Stimulated activated naive B cell treated with anti-CD40 and anti-IgM and Interleukin-4, amounts not matched to agents 10 μg/mL and 1 μg/mL and 100 μg/mL, for 72 hours (primary cell): Measurements from ENCODE around the gene RECQL.
A peak's percentile ranks its signal among the peaks of the same experiment; 100 is the strongest.

Experiments
- ATAC-seq, 2 donors: fragments of 150-1000 bp; cut with Tn5 transposase; replicated peaks; 2 replicates each; pipeline ENCODE4 v1.10.0; 2021; ENCODE audit warnings: moderate library complexity in 1 of 2
- DNase-seq: peaks from one replicate; pipeline ENCODE4 v3.0.0; 2021
- H3K27ac Mint-ChIP-seq: one replicate; pipeline ENCODE4 v1.8.0; 2022; ENCODE audit warnings: mild to moderate bottlenecking, mixed read lengths
- H3K27me3 Mint-ChIP-seq, 2 donors: one replicate each; pipeline ENCODE4 v1.8.0; 2022; ENCODE audit warnings: mixed read lengths in 2 of 2
- H3K36me3 Mint-ChIP-seq, 2 donors: one replicate each; pipeline ENCODE4 v1.8.0; 2022; ENCODE audit warnings: mixed read lengths in 2 of 2, mild to moderate bottlenecking in 1 of 2
- H3K4me1 Mint-ChIP-seq, 2 donors: one replicate each; pipeline ENCODE4 v1.8.0; 2022; ENCODE audit warnings: mixed read lengths in 2 of 2, mild to moderate bottlenecking in 1 of 2
- H3K4me3 Mint-ChIP-seq, 2 donors: one replicate each; pipeline ENCODE4 v1.8.0; 2022; ENCODE audit warnings: mild to moderate bottlenecking in 2 of 2, mixed read lengths in 2 of 2, moderate library complexity in 1 of 2
- H3K9me3 Mint-ChIP-seq, 2 donors: one replicate each; pipeline ENCODE4 v1.8.0; 2022; ENCODE audit warnings: mixed read lengths in 2 of 2, mild to moderate bottlenecking in 1 of 2

RECQL gene

GRCh38 chr12:21523148-21523547, 21.7 kb upstream of the RECQL start:
- Mint-ChIP-seq H3K4me3 (no peak overlapping the region), H3K36me3 (peaks cover 6 to 13% of the 10 kb centered on the region in 2 donors), H3K27ac (no peak overlapping the region), H3K9me3 (peaks cover 6 to 10% of the 10 kb centered on the region in 2 donors), H3K4me1 (peaks cover 0 to 3% of the 10 kb centered on the region in 2 donors), H3K27me3 (peaks cover 5 to 16% of the 10 kb centered on the region in 2 donors)
- DNase-seq: no peak
- no peak for ATAC-seq

DNA sequence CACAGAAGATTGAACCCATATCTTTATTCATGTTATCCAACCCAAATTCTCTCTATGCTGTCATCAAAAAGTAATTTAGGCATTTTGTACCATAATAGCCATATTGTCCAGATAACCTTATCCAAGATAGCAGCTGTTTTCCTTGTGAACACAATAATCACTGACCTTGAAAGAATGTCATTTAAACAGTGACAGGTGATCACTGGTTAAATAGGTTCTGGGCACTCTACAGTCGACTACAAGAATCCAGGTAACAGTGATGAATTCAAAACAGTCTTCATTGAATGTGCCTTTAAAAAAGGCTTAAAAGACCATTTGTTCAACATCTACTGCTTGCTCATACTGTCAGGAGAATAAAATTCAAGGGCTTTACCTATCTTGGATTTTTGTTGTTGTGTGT, 20.1 kb upstream of the RECQL start:
- no peak for ATAC-seq
- Mint-ChIP-seq H3K4me1 (no peaks in the 10 kb centered on the region), H3K4me3 (no peak overlapping the region), H3K27me3 (peaks cover 0 to 5% of the 10 kb centered on the region in 2 donors), H3K27ac (no peak overlapping the region), H3K9me3 (peaks cover 6 to 10% of the 10 kb centered on the region in 2 donors), H3K36me3 (peaks cover 8 to 18% of the 10 kb centered on the region in 2 donors)
- no peak for DNase-seq

DNA sequence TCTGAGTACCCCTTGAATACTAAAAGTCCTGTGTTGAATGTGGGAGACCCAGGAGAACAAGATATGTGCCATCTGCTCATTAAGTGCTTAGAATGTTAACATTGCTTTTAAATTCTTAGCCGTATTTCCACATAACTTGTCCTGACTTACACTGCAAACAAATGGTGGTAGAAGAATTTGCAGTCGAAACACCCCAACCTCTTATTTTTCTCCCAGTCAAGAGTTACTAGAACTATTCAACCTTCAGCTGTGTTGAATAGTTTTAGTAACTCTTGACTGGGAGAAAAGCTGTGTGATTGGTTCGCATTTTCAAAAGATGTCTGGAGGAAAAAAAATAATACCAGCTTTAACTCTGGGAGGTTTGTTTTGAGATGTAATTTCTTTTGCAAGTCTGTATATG, 17.0 kb upstream of the RECQL start:
- no peaks in the 10 kb centered on the region for H3K27me3 Mint-ChIP-seq
- H3K9me3 Mint-ChIP-seq: no peaks in the 10 kb centered on the region
- no peak overlapping the region for H3K4me3 Mint-ChIP-seq
- no peak overlapping the region for H3K27ac Mint-ChIP-seq
- H3K4me1 Mint-ChIP-seq: no peaks in the 10 kb centered on the region
- DNase-seq (no peak), ATAC-seq (no peak)
- peaks cover 11 to 19% of the 10 kb centered on the region in 2 donors for H3K36me3 Mint-ChIP-seq

- Mint-ChIP-seq H3K36me3 (peaks cover 14 to 22% of the 10 kb centered on the region in 2 donors), H3K9me3 (no peaks in the 10 kb centered on the region)
Measured at GRCh38 chr12:21516281-21516680, 14.8 kb upstream of the RECQL start.

GRCh38 chr12:21509768-21510167, 8.3 kb upstream of the RECQL start:
- Mint-ChIP-seq H3K36me3 (peaks cover 24 to 31% of the 10 kb centered on the region in 2 donors), H3K4me3 (peak overlapping the region; percentile 21 to 49), H3K9me3 (no peaks in the 10 kb centered on the region), H3K27ac (peak overlapping the region; percentile 72), H3K27me3 (no peaks in the 10 kb centered on the region), H3K4me1 (peaks cover 11 to 17% of the 10 kb centered on the region in 2 donors)
- ATAC-seq (peak in 1 of 2 donors; percentile 56), DNase-seq (no peak)

More at GRCh38 chr12:21516281-21516680, 14.8 kb upstream of the RECQL start:
- no peaks in the 10 kb centered on the region for H3K4me1 Mint-ChIP-seq
- H3K4me3 Mint-ChIP-seq: no peak overlapping the region
- no peak overlapping the region for H3K27ac Mint-ChIP-seq
- no peaks in the 10 kb centered on the region for H3K27me3 Mint-ChIP-seq
- ATAC-seq (no peak), DNase-seq (no peak)

- H3K4me1 Mint-ChIP-seq: peaks cover 17 to 27% of the 10 kb centered on the region in 2 donors
- no peak for DNase-seq
- no peak overlapping the region for H3K27ac Mint-ChIP-seq
- no peaks in the 10 kb centered on the region for H3K27me3 Mint-ChIP-seq
- no peak overlapping the region for H3K4me3 Mint-ChIP-seq
- ATAC-seq: no peak
- H3K9me3 Mint-ChIP-seq: no peaks in the 10 kb centered on the region
- H3K36me3 Mint-ChIP-seq: peaks cover 18 to 31% of the 10 kb centered on the region in 2 donors
Measured at GRCh38 chr12:21507849-21508248, 6.4 kb upstream of the RECQL start.

DNA sequence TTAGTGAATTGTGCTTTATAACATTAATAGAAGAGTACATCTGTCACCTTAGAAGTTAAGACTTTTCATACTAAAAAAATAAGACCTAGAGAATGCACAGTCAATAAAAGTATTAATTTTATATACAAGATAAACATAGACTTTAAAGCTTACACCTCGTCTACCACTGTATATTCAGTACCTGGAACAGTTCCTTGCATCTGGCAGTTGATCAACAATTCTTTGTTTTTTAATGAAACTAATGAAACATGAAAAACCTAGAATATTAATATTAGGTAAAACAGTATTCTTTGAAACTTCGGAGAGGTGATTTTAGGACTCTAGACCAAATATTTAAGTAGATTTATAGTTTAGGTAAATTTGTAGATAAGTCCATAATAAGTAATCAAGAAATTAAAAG, 4.5 kb upstream of the RECQL start:
- DNase-seq: no peak
- Mint-ChIP-seq H3K27me3 (no peaks in the 10 kb centered on the region), H3K27ac (no peak overlapping the region), H3K9me3 (no peaks in the 10 kb centered on the region), H3K4me1 (peaks cover 20 to 32% of the 10 kb centered on the region in 2 donors), H3K4me3 (no peak overlapping the region), H3K36me3 (peaks cover 16 to 28% of the 10 kb centered on the region in 2 donors)
- no peak for ATAC-seq

GRCh38 chr12:21502872-21503271, 1.4 kb upstream of the RECQL start:
- Mint-ChIP-seq H3K36me3 (peaks cover 10 to 18% of the 10 kb centered on the region in 2 donors), H3K27me3 (no peaks in the 10 kb centered on the region), H3K4me3 (no peak overlapping the region), H3K4me1 (peaks cover 22 to 26% of the 10 kb centered on the region in 2 donors), H3K27ac (peak overlapping the region; percentile 88), H3K9me3 (no peaks in the 10 kb centered on the region)
- no peak for ATAC-seq
- no peak for DNase-seq

DNA sequence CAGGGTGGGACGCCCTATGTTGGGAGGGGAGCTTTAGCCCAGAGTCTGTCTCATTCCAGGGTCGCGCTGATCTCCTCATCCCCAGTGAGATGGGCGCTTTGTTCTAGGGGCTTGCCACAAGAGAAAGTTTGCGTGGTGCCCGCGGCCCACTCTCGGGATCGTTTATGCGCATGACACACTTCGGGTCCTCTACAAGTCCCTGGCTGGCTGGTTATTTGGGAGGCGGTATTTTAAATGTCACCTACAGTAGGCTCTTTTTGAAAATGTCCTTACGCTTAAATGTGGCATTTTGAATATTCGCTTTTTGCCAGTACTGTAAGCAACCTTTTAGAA, 695 bp upstream of the RECQL start:
- Mint-ChIP-seq H3K27ac (no peak overlapping the region), H3K27me3 (no peaks in the 10 kb centered on the region), H3K36me3 (peaks cover 11 to 24% of the 10 kb centered on the region in 2 donors), H3K4me3 (no peak overlapping the region), H3K9me3 (no peaks in the 10 kb centered on the region), H3K4me1 (peaks cover 25 to 26% of the 10 kb centered on the region in 2 donors)
- no peak for DNase-seq
- ATAC-seq: peak in 1 of 2 donors; percentile 7

DNA sequence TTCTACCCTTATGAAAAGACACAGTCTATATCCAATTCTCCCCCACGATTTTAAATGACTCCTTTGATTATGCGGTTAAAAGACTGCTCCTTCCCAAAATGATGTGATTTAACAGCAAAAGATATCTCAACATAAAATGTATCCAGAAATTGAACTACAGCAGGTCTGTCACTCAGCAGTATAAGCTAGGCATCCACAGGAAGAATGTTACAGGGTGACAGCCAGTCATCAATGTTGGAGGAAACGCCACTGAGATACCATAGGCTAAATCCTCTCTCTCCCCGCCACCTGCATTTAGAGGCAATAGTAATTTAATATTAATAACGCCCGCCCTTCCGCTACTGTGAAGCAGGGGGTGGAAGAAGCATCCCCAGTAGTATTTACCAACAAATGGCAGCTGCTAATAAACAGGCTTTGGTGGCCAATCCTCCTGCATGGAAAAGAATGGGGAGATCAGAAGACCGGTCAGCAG, 613 bp downstream of the RECQL start:
- Mint-ChIP-seq H3K27ac (no peak overlapping the region), H3K36me3 (peaks cover 14 to 26% of the 10 kb centered on the region in 2 donors), H3K9me3 (no peaks in the 10 kb centered on the region), H3K4me3 (no peak overlapping the region), H3K27me3 (no peaks in the 10 kb centered on the region), H3K4me1 (peaks cover 25 to 26% of the 10 kb centered on the region in 2 donors)
- ATAC-seq (peak; percentile 3 to 8), DNase-seq (no peak)

- Mint-ChIP-seq H3K27me3 (no peaks in the 10 kb centered on the region), H3K4me1 (peaks cover 20 to 23% of the 10 kb centered on the region in 2 donors), H3K4me3 (peak overlapping the region in 1 of 2 donors; percentile 41), H3K36me3 (peaks cover 23 to 36% of the 10 kb centered on the region in 2 donors), H3K9me3 (no peaks in the 10 kb centered on the region), H3K27ac (no peak overlapping the region)
- DNase-seq (no peak), ATAC-seq (no peak)
Measured at GRCh38 chr12:21499765-21500164, 1.7 kb downstream of the RECQL start.

DNA sequence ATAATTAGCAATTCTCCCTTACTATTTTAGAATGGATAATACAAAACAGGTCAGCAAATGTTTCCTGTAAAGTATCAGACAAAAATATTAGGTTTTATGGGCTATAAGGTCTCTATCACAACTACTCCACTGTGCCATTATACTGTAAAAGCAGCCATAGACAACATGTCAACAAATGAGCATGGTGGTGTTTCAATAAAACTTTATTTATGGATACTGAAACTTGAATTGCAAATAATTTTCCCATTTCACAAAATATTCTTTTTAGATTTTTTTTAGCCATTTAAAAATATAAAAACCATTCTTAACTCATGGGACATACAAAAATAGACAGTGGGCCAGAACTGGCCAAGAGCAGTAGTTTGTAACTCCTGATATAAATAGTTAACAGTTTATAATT, 15.4 kb downstream of the RECQL start:
- DNase-seq (no peak), ATAC-seq (no peak)
- Mint-ChIP-seq H3K4me3 (no peak overlapping the region), H3K27ac (no peak overlapping the region), H3K9me3 (no peaks in the 10 kb centered on the region), H3K27me3 (no peaks in the 10 kb centered on the region), H3K4me1 (peaks cover 4 to 8% of the 10 kb centered on the region in 2 donors), H3K36me3 (peaks cover 26 to 27% of the 10 kb centered on the region in 2 donors)

DNA sequence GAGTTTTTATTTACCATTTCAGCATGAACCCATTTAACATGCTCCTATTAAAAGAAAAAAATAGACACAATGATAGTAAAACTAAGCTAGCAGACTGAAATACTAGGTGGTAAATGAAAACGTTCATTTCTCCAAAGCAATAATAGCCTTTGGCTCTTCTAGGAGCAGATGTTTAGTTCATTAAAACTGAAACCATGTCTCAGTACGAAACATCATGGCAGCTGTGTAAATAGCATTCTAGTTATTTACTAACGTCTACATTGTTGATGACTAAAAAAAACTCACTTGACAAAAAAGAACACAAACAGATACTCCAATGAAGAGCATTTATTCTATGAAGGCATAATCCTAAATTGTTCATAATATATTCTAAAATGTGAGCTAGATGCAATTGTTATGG, 17.9 kb downstream of the RECQL start:
- Mint-ChIP-seq H3K36me3 (peaks cover 12 to 13% of the 10 kb centered on the region in 2 donors), H3K27ac (no peak overlapping the region), H3K4me3 (no peak overlapping the region), H3K9me3 (no peaks in the 10 kb centered on the region), H3K4me1 (peaks cover 0 to 2% of the 10 kb centered on the region in 2 donors), H3K27me3 (no peaks in the 10 kb centered on the region)
- DNase-seq: no peak
- no peak for ATAC-seq

DNA sequence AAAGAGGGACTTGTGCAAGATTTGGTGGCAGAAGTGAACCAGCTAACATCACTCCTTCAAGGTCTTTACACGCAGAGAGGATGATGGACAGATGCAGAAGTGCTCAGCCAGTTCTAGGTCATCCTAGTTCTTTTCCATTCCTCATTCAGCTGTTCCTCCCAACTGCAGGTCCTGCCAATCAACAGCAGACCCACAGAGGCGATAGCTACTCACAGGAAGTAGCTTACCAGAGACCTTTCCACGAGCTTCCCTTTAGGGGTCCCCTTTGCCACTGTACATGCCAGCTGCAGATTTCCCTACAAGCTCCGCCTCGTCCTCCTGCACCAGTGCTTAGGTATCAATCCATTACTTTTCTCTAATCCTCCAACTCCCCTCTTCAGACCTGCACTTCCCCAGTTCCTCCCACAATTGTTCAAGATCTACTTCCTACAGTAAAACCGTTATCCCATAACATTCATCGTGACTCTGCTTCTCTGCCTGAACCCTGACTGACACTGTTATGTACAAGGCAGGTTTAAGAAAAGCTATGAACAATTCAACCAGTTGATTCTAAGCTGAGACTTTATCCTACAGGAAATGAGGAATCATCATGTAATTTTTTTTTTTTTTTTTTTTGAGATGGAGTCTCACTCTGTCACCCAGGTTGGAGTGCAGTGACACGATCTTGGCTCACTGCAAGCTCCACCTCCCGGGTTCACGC, 22.5 kb downstream of the RECQL start:
- no peak for DNase-seq
- no peak overlapping the region for H3K27ac Mint-ChIP-seq
- no peak overlapping the region for H3K4me3 Mint-ChIP-seq
- no peaks in the 10 kb centered on the region for H3K27me3 Mint-ChIP-seq
- H3K4me1 Mint-ChIP-seq: peaks cover 0 to 5% of the 10 kb centered on the region in 2 donors
- H3K36me3 Mint-ChIP-seq: peaks cover 7 to 13% of the 10 kb centered on the region in 2 donors
- no peak for ATAC-seq
- H3K9me3 Mint-ChIP-seq: no peaks in the 10 kb centered on the region

DNA sequence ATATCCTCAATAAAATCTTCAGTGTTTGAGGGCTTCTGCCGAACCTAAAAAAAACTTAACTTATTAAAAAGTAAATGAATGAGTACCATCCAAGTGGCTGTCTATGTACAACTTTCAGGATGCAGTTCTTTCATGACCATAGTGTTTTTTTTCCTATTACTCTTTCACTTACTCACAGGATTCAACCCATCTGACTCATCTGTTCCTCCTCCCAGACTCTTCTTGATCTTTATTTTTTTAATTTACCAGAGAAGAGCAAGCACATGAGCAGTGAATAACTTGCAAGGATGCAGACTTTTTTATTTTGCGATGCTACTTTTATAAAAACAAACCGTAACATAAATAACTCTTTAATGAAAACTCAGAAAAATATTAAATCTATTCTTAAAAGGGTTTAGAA, 24.5 kb downstream of the RECQL start:
- Mint-ChIP-seq H3K4me1 (peaks cover 0 to 5% of the 10 kb centered on the region in 2 donors), H3K4me3 (no peak overlapping the region), H3K9me3 (no peaks in the 10 kb centered on the region), H3K27me3 (no peaks in the 10 kb centered on the region), H3K27ac (no peak overlapping the region), H3K36me3 (peaks cover 12 to 19% of the 10 kb centered on the region in 2 donors)
- DNase-seq (no peak), ATAC-seq (no peak)
